NCI-H2107 (cell line): Measurements from ENCODE around the gene MAPK6.
"Not testable (repeated sequence)": the region's sequence is repeated elsewhere in the genome, so short reads cannot be mapped to it uniquely, and the experiment has no call there.

ENCODE experiments used
- DNase-seq: peaks from one replicate; lab custom pipeline; 2025; lab: John Stamatoyannopoulos, UW

Gene MAPK6

GRCh38 chr15:52080031-52080430 lies 61.0 kb downstream of the MAPK6 start:
- peak; percentile 21 for DNase-seq

- no peak for DNase-seq
These were observed 61.8 kb downstream of the MAPK6 start for GRCh38 chr15:52080706-52081392.

GRCh38 chr15:52082197-52083036 lies 63.4 kb downstream of the MAPK6 start:
- no peak for DNase-seq

- DNase-seq: not testable (repeated sequence)
These were observed 64.0 kb downstream of the MAPK6 start for GRCh38 chr15:52083037-52083359.

GRCh38 chr15:52083603-52084002 lies 64.6 kb downstream of the MAPK6 start:
- DNase-seq: no peak

GRCh38 chr15:52085299-52085698 lies 66.3 kb downstream of the MAPK6 start:
- no peak for DNase-seq

GRCh38 chr15:52086011-52086786 lies 67.2 kb downstream of the MAPK6 start:
- DNase-seq: no peak

GRCh38 chr15:52090193-52090592 lies 71.2 kb downstream of the MAPK6 start:
- no peak for DNase-seq

GRCh38 chr15:52093167-52093538 lies 74.1 kb downstream of the MAPK6 start:
- DNase-seq: no peak

GRCh38 chr15:52093539-52094510 lies 74.8 kb downstream of the MAPK6 start:
- DNase-seq: no peak

- DNase-seq: no peak
These were observed 76.0 kb downstream of the MAPK6 start for GRCh38 chr15:52094811-52095584.

- no peak for DNase-seq
These were observed 76.7 kb downstream of the MAPK6 start for GRCh38 chr15:52095597-52096262.

- DNase-seq: not testable (repeated sequence)
These were observed 77.5 kb downstream of the MAPK6 start for GRCh38 chr15:52096536-52096935.

- DNase-seq: no peak
These were observed 78.2 kb downstream of the MAPK6 start for GRCh38 chr15:52097180-52097579.

GRCh38 chr15:52098323-52098722 lies 79.3 kb downstream of the MAPK6 start:
- no peak for DNase-seq

GRCh38 chr15:52099651-52100272 lies 80.7 kb downstream of the MAPK6 start:
- no peak for DNase-seq

GRCh38 chr15:52100807-52101442 lies 81.9 kb downstream of the MAPK6 start:
- no peak for DNase-seq

GRCh38 chr15:52101542-52102323 lies 82.7 kb downstream of the MAPK6 start:
- no peak for DNase-seq
